Measurements from ENCODE around the gene BMP10.

DNA sequence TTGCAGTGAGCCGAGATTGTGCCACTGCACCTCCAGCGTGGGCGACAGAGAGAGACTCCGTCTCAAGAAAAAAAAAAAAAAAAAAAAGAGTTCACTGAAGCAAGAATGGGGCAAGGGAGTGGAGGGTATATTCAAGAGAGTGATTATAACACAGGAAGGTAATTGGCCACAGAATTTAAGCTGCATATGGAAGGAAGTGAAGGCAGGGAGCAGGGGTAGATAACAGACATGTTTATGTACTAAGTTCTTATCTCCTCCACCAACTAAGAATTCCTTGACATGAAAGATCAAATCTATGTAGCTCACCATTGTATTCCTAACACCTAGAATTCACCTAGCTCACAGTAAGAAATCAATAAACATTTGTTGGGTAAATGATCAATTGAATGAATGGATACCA, 44.2 kb upstream of the BMP10 start:
- TF ChIP-seq, protein P1, sequence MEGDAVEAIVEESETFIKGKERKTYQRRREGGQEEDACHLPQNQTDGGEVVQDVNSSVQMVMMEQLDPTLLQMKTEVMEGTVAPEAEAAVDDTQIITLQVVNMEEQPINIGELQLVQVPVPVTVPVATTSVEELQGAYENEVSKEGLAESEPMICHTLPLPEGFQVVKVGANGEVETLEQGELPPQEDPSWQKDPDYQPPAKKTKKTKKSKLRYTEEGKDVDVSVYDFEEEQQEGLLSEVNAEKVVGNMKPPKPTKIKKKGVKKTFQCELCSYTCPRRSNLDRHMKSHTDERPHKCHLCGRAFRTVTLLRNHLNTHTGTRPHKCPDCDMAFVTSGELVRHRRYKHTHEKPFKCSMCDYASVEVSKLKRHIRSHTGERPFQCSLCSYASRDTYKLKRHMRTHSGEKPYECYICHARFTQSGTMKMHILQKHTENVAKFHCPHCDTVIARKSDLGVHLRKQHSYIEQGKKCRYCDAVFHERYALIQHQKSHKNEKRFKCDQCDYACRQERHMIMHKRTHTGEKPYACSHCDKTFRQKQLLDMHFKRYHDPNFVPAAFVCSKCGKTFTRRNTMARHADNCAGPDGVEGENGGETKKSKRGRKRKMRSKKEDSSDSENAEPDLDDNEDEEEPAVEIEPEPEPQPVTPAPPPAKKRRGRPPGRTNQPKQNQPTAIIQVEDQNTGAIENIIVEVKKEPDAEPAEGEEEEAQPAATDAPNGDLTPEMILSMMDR (conservative IDR thresholded peaks at IDR 0.05 in 1 of 2, IDR thresholded peaks at IDR 0.05 in 1 of 2; ENCODE audit: low read depth in 1 of 2, low read length in 2 of 2), result no peak
- TF ChIP-seq EZH2 (IDR thresholded peaks at IDR 0.05; ENCODE audit: low read length, missing control alignments), result no peak
